Tibial nerve (tissue), 4 donors: ENCODE results near the gene CLN6. TPM values are rescaled to one million over a fixed set of nuclear protein-coding genes. Genes with fewer than 3 reads are reported as not detected.

ENCODE experiments used
- DNase-seq, 2 donors: peaks; one replicate each; pipeline ENCODE4 v3.0.0-alpha.2; 2019; ENCODE audit warnings: low spot score in 2 of 2
- H3K27ac ChIP-seq, 4 donors: fragments of 200-600 bp; sonication (generic) in 3 of 4; one replicate each; pipeline ENCODE4 v1.5.1; 2017 to 2019; ENCODE audit warnings: mild to moderate bottlenecking in 1 of 4
- H3K27me3 ChIP-seq, 2 donors: fragments of 200-600 bp; sonication (generic) in 1 of 2; one replicate each; pipeline versions ENCODE4 v1.5.1 to v1.6.0; 2017 to 2019
- H3K36me3 ChIP-seq, 3 donors: fragments of 200-600 bp; sonication (generic); one replicate each; pipeline ENCODE4 v1.5.1; 2018 to 2019
- H3K4me1 ChIP-seq, 4 donors: fragments of 200-600 bp; sonication (generic) in 3 of 4; one replicate each; pipeline ENCODE4 v1.5.1; 2017 to 2019
- H3K4me3 ChIP-seq, 4 donors: fragments of 200-600 bp; sonication (generic) in 3 of 4; one replicate each; pipeline ENCODE4 v1.5.1; 2017 to 2019; ENCODE audit warnings: mild to moderate bottlenecking in 1 of 4, moderate library complexity in 1 of 4
- H3K9me3 ChIP-seq, 4 donors: fragments of 200-600 bp; sonication (generic) in 3 of 4; one replicate each; pipeline ENCODE4 v1.5.1; 2017 to 2019
- EP300 ChIP-seq, 2 donors: sonication (generic); formaldehyde crosslinking; IDR thresholded peaks; one replicate each; pipeline ENCODE4 v1.6.1; 2017; ENCODE audit warnings: antibody characterized with exemption in 2 of 2, mild to moderate bottlenecking in 1 of 2
- POLR2A ChIP-seq, 2 donors: fragments of 450-650 bp; IDR thresholded peaks; one replicate each; pipeline ENCODE4 v1.6.1; 2017; ENCODE audit warnings: antibody characterized with exemption in 2 of 2, mild to moderate bottlenecking in 2 of 2, moderate library complexity in 2 of 2
- WGBS, 2 donors: methylation state at CpG; one replicate each; pipeline ENCODE4 v1.1.5; 2018; 5-methylcytosine and 5-hydroxymethylcytosine counted together
- total RNA-seq, 4 donors: library from RNA; depleted of rRNA; stranded (reverse); fragments of >200 nt; gene quantifications; one replicate each; pipeline ENCODE4 v1.1.0, GENCODE V29; 2016
- TF ChIP-seq, protein P1 (sequence below), 5 experiments: fragments of 200-600 bp in 3 of 5; fragments of 450-650 bp in 2 of 5; sonication (generic) in 3 of 5; IDR thresholded peaks; one replicate each; pipeline ENCODE4 v1.5.1; 2016 to 2019; ENCODE audit warnings: antibody characterized with exemption in 5 of 5, mild to moderate bottlenecking in 3 of 5, moderate library complexity in 2 of 5

CLN6 gene
- total RNA-seq, 4 donors from 2014 or later: 10.0 to 28.8 (median 16.3) TPM

DNA sequence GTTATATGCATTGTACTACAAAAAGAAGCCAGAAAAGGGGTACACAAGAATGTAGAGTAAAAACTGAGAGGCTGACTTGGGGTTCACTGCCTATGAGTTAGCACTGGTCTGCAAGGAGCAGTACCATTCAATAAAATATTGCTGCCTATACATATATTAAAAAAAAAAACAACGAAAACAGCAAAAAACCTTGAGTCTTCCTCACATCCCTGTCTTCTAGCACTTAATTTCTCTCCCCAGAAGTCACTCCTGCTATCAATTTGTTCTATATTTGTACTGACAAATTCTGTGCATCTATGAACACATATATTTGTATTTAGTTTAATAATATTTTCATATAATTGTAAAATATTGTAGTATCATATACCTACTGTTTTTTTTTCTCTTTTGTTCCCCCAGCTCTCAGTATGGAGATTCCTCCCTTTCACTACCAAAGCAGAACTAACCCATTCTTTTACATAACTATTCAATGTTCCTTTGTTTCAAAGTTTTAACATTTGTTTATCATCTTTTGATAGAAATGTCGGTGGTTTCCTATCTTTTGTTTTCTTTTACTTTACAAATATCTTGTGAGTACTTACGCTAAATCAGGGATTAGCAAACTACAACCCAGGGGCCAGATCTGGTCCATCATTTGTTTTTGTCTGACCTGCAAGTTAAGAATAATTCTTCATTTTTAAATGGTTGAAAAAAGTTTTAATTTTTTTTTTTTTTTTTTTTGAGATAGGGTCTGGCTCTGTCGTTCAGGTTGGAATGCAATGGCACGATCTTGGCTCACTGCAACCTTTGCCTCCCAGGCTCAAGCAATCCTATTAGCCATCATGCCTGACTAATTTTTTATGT is 33.2 kb upstream of the CLN6 start:
- no peak for DNase-seq
- H3K9me3 ChIP-seq: no peaks in the 10 kb centered on the region
- no peak overlapping the region for H3K4me3 ChIP-seq
- TF ChIP-seq EP300 (IDR thresholded peaks at IDR 0.05): no peak
- TF ChIP-seq POLR2A (IDR thresholded peaks at IDR 0.05): no peak
- TF ChIP-seq, protein P1, sequence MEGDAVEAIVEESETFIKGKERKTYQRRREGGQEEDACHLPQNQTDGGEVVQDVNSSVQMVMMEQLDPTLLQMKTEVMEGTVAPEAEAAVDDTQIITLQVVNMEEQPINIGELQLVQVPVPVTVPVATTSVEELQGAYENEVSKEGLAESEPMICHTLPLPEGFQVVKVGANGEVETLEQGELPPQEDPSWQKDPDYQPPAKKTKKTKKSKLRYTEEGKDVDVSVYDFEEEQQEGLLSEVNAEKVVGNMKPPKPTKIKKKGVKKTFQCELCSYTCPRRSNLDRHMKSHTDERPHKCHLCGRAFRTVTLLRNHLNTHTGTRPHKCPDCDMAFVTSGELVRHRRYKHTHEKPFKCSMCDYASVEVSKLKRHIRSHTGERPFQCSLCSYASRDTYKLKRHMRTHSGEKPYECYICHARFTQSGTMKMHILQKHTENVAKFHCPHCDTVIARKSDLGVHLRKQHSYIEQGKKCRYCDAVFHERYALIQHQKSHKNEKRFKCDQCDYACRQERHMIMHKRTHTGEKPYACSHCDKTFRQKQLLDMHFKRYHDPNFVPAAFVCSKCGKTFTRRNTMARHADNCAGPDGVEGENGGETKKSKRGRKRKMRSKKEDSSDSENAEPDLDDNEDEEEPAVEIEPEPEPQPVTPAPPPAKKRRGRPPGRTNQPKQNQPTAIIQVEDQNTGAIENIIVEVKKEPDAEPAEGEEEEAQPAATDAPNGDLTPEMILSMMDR (IDR thresholded peaks at IDR 0.05): no peak
- no peak overlapping the region for H3K27ac ChIP-seq
- H3K36me3 ChIP-seq: no peaks in the 10 kb centered on the region
- WGBS, 2 donors: 50 to 52% methylated on average over 5 of the region's 5 CpGs
- no peaks in the 10 kb centered on the region for H3K4me1 ChIP-seq
- H3K27me3 ChIP-seq: peaks cover 0 to 4% of the 10 kb centered on the region in 2 donors

DNA sequence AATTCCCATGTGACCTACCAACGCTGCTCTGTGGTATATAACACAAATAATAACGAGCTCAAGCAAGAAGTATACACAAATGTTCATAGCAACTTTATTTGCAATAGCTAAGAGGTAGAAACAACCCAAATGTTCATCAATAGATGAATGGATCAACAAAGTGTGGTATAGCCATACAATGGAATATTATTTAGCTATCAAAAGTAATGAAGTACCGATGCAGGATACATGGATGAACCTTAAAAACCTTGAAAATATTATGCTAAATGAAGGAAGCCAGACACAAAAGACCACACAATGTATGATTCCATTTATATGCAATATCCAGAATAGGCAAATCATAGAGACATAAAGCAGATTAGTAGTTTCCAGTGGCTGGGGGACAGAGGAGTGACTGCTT is 32.5 kb upstream of the CLN6 start:
- WGBS, 2 donors: 97% methylated on average over 3 of the region's 3 CpGs
- Histone ChIP-seq H3K4me1 (peaks cover 0 to 5% (median 2%) of the 10 kb centered on the region in 4 donors), H3K4me3 (no peak overlapping the region), H3K36me3 (no peaks in the 10 kb centered on the region), H3K9me3 (no peaks in the 10 kb centered on the region), H3K27ac (no peak overlapping the region), H3K27me3 (peaks cover 0 to 4% of the 10 kb centered on the region in 2 donors)
- no peak for TF ChIP-seq EP300 (IDR thresholded peaks at IDR 0.05)
- no peak for TF ChIP-seq POLR2A (IDR thresholded peaks at IDR 0.05)
- TF ChIP-seq, protein P1 (IDR thresholded peaks at IDR 0.05): no peak
- DNase-seq: no peak

DNA sequence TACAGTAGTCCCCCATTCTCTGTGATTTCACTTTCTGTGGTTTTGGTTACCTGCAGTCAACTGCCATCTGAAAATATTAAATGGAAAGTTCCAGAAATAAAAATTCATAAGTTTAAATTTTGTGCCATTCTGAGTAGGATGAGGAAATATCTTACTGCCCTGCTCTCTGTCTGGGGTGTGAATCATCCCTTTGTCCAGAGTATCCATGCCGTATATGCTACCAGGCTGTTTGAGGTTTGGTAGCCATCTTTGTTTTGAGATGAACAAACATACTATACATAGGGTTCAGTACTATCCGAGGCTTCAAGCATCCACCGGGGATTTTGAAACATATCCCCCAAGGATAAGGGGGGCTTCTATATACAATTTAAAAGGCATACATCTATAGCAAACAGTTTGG is 31.7 kb upstream of the CLN6 start:
- Histone ChIP-seq H3K9me3 (no peaks in the 10 kb centered on the region), H3K36me3 (no peaks in the 10 kb centered on the region), H3K4me3 (no peak overlapping the region), H3K4me1 (peaks cover 0 to 11% (median 5%) of the 10 kb centered on the region in 4 donors), H3K27ac (no peak overlapping the region), H3K27me3 (peaks cover 0 to 4% of the 10 kb centered on the region in 2 donors)
- TF ChIP-seq POLR2A (IDR thresholded peaks at IDR 0.05): no peak
- TF ChIP-seq EP300 (IDR thresholded peaks at IDR 0.05): no peak
- TF ChIP-seq, protein P1 (IDR thresholded peaks at IDR 0.05): no peak
- 52 to 55% methylated on average over 3 of the region's 3 CpGs for WGBS, 2 donors
- no peak for DNase-seq

DNA sequence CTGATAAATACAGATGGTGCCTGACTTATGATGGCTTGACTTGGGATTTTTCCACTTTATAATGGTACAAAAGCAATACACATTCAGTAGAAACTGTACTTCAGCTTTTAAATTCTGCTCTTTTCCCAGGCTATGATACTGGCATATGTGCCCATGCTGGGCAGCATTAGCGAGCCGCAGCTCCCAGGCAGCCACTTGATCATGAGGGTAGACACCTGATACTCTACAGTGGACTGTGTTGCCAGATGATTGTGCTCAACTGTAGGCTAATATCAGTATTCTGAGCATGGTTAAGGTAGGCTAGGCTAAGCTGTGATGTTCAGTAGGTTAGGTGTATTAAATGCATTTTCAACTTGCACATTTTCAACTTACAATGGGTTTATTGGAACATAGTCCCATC is 30.4 kb upstream of the CLN6 start:
- no peak for TF ChIP-seq POLR2A (IDR thresholded peaks at IDR 0.05)
- TF ChIP-seq EP300 (IDR thresholded peaks at IDR 0.05): no peak
- TF ChIP-seq, protein P1 (IDR thresholded peaks at IDR 0.05): no peak
- no peaks in the 10 kb centered on the region for H3K36me3 ChIP-seq
- peaks cover 0 to 19% (median 10%) of the 10 kb centered on the region in 4 donors for H3K4me1 ChIP-seq
- 85 to 93% methylated on average over 2 of the region's 2 CpGs for WGBS, 2 donors
- H3K27ac ChIP-seq: no peak overlapping the region
- no peak overlapping the region for H3K4me3 ChIP-seq
- peaks cover 0 to 4% of the 10 kb centered on the region in 2 donors for H3K27me3 ChIP-seq
- H3K9me3 ChIP-seq: no peaks in the 10 kb centered on the region
- DNase-seq: no peak

DNA sequence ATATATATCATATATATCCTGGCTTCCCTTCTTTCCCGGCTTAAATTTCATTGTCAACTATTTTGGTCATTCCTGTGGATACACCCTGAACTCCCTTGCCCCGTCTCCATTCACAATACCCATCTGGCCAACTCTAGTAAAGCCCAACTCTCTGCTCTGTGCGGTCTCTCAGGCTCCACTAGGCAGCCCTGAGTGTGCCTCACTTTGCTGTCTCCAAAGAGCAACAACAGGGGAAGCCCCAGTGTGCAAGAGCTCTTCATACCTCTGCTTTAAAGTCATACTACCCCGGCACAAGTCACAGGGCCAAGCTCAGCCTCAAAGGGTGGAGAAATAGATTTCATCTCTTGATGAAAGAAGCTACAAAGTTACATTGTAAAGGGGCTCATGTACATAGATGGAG is 29.2 kb upstream of the CLN6 start:
- WGBS, 2 donors: 63 to 76% methylated on average over 4 of the region's 4 CpGs
- TF ChIP-seq, protein P1 (IDR thresholded peaks at IDR 0.05): no peak
- no peak for TF ChIP-seq EP300 (IDR thresholded peaks at IDR 0.05)
- TF ChIP-seq POLR2A (IDR thresholded peaks at IDR 0.05): no peak
- peak overlapping the region in 2 of 4 donors; percentile 42 to 58 for H3K27ac ChIP-seq
- H3K4me1 ChIP-seq: peaks cover 0 to 19% (median 10%) of the 10 kb centered on the region in 4 donors
- DNase-seq: peak in 1 of 2 donors; percentile 49
- peaks cover 0 to 4% of the 10 kb centered on the region in 2 donors for H3K27me3 ChIP-seq
- no peaks in the 10 kb centered on the region for H3K9me3 ChIP-seq
- H3K4me3 ChIP-seq: no peak overlapping the region
- no peaks in the 10 kb centered on the region for H3K36me3 ChIP-seq
